Right lobe of liver (tissue), 6 donors: ENCODE data around the gene MED22. TPM values are rescaled to one million over a fixed set of nuclear protein-coding genes. Genes with fewer than 3 reads are reported as not detected.

Experiments used
- ATAC-seq, 4 donors: fragments of 200-7000 bp; cut with Tn5 transposase; one replicate each; pipeline ENCODE4 v1.9.1; 2020; ENCODE audit warnings: mild to moderate bottlenecking in 4 of 4, moderate library complexity in 4 of 4
- DNase-seq, 3 donors: peaks; one replicate each; pipeline ENCODE4 v3.0.0-alpha.2; 2020
- H3K27ac ChIP-seq, 3 donors: fragments of 200-600 bp; one replicate each; pipeline ENCODE4 v1.8.0; 2022
- H3K27me3 ChIP-seq, 2 donors: fragments of 200-600 bp; one replicate each; pipeline ENCODE4 v1.8.0; 2022
- H3K36me3 ChIP-seq, 4 donors: fragments of 200-600 bp; sonication (generic) in 1 of 4; one replicate each; pipeline versions ENCODE4 v1.5.1 to v1.8.0; 2017 to 2022; ENCODE audit warnings: control low read depth in 1 of 4
- H3K4me1 ChIP-seq, 4 donors: fragments of 200-600 bp; sonication (generic) in 1 of 4; one replicate each; pipeline versions ENCODE4 v1.5.1 to v1.8.0; 2017 to 2022; ENCODE audit warnings: control low read depth in 1 of 4
- H3K4me3 ChIP-seq, 3 donors: fragments of 200-600 bp; one replicate each; pipeline ENCODE4 v1.8.0; 2022
- H3K9me3 ChIP-seq, 4 donors: fragments of 200-600 bp; sonication (generic) in 1 of 4; one replicate each; pipeline versions ENCODE4 v1.5.1 to v1.8.0; 2017 to 2022; ENCODE audit warnings: control low read depth in 1 of 4
- POLR2A ChIP-seq: fragments of 450-650 bp; IDR thresholded peaks from one replicate; pipeline ENCODE4 v1.6.1; 2017; ENCODE audit warnings: antibody characterized with exemption, mild to moderate bottlenecking
- WGBS: methylation state at CpG from one replicate; pipeline ENCODE4 v1.1.6; 2018; ENCODE audit warnings: low coverage, low lambda C conversion rate; ENCODE audit not compliant: insufficient coverage; ENCODE audit errors: missing lambda C conversion rate; 5-methylcytosine and 5-hydroxymethylcytosine counted together
- intact Hi-C, 2 donors: fragments of 100-400 bp; cut with DNase I; formaldehyde crosslinking; loops; one replicate each; pipeline versions ENCODE4 v1.11.2 to v1.14.1; 2022
- total RNA-seq, 6 experiments: library from RNA; depleted of rRNA in 2 of 6; stranded (reverse); fragments of >200 nt in 2 of 6; fragmentation: NEBNext Ultra II Directional in 3 of 6; extraction: Animal tissue kit (Norgen Biotek cat#: 25700) in 3 of 6; gene quantifications; one replicate each; pipeline versions ENCODE4 v1.1.0 to v1.2.4, GENCODE V29; 2016 to 2023
- TF ChIP-seq, protein P1 (sequence below), 4 donors: fragments of 200-600 bp in 3 of 4; fragments of 450-650 bp in 1 of 4; IDR thresholded peaks; one replicate each; pipeline versions ENCODE4 v1.5.1 to v1.8.0; 2016 to 2022; ENCODE audit warnings: antibody characterized with exemption in 4 of 4, mild to moderate bottlenecking in 2 of 4
- donor health status: DM: no; HTN: yes; CAD: no.
- donor health status: DM: no; HTN: no; CAD: no.
- donor health status: DM: no; HTN: no; CAD: no.
- donor health status: DM: no; HTN: yes; CAD: no.
- donor health status: DM: no; HTN: yes; CAD: no.

Gene MED22
- total RNA-seq, 6 experiments from 2014 or later = 5.9 to 14.5 (median 8.1) TPM

DNA sequence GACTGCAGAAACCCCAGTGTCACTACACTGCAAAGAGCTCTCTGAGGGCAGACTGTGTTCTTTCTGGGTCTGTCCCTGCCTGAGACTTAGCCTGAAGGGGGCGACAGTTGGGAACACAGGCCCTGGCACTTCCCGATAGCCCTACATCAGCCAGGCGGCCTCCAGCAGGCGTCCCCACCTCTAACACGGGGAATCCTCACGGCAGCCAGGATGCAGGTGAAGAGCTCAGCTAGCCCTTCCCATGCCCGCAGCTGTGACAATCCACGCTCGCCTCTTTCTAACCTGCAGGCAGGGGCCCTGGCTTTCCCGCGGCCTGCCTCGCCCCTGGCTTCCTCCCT lies 5.9 kb downstream of the MED22 start:
- no peak for TF ChIP-seq POLR2A
- TF ChIP-seq, protein P1, sequence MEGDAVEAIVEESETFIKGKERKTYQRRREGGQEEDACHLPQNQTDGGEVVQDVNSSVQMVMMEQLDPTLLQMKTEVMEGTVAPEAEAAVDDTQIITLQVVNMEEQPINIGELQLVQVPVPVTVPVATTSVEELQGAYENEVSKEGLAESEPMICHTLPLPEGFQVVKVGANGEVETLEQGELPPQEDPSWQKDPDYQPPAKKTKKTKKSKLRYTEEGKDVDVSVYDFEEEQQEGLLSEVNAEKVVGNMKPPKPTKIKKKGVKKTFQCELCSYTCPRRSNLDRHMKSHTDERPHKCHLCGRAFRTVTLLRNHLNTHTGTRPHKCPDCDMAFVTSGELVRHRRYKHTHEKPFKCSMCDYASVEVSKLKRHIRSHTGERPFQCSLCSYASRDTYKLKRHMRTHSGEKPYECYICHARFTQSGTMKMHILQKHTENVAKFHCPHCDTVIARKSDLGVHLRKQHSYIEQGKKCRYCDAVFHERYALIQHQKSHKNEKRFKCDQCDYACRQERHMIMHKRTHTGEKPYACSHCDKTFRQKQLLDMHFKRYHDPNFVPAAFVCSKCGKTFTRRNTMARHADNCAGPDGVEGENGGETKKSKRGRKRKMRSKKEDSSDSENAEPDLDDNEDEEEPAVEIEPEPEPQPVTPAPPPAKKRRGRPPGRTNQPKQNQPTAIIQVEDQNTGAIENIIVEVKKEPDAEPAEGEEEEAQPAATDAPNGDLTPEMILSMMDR (IDR thresholded peaks at IDR 0.05) = no peak
- H3K9me3 ChIP-seq = no peaks in the 10 kb centered on the region
- no peak overlapping the region for H3K4me3 ChIP-seq
- 84% methylated on average over 5 of the region's 12 CpGs for WGBS
- H3K27me3 ChIP-seq = no peaks in the 10 kb centered on the region
- peak in 1 of 4 donors; percentile 8 for ATAC-seq
- peaks cover 0 to 9% (median 0%) of the 10 kb centered on the region in 4 donors for H3K4me1 ChIP-seq
- no peak for DNase-seq
- H3K27ac ChIP-seq = no peak overlapping the region
- peaks cover 0 to 23% (median 11%) of the 10 kb centered on the region in 4 donors for H3K36me3 ChIP-seq
- intact Hi-C loops = loop anchor here in 1 of 2 donors (10.0 kb wide), 1 partner anchor 143 kb away; no protein-coding TSS in a partner anchor

DNA sequence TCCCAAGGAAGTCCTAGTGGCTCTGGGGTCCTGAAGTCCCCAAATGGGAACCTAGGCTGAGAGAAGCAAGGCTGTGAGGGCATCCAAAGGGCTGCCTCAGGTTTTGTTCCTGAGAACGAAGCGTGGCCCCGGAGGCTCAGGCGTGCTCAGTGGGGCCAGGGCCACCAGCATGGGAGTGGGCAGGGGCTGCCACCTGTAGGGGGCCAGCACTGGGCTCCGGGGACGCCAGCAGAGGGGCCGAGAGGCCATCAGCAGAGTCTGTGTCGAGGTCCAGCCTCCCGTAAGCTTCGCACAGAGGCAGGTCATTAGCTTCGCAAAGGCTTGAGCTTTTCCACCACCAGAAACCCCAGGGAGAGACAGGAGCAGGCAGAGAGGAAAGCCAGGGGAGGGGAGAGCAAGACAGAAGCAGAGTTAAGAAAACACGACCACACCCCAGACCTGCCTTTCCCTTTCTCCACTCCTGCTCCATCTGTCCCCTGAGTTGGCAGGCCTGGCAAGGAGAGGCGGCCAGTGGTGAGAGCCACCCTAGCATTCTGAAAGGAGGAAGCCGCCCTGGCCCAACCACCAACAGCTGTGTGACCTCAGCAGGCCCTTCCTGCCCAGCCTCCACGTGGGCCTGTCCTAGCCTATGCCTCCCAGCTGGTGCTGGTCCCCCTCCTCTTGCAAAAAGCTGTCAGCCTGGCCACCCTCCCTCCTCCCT lies 6.4 kb downstream of the MED22 start:
- DNase-seq (peak in 1 of 3 donors; percentile 52), ATAC-seq (peak; percentile 36 to 76 (median 53))
- Histone ChIP-seq H3K4me3 (no peak overlapping the region), H3K9me3 (no peaks in the 10 kb centered on the region), H3K27me3 (no peaks in the 10 kb centered on the region), H3K4me1 (peaks cover 0 to 5% (median 2%) of the 10 kb centered on the region in 4 donors), H3K36me3 (peaks cover 0 to 23% (median 11%) of the 10 kb centered on the region in 4 donors), H3K27ac (no peak overlapping the region)
- WGBS = 40% methylated on average over 2 of the region's 15 CpGs
- no peak for TF ChIP-seq POLR2A
- TF ChIP-seq, protein P1 (IDR thresholded peaks at IDR 0.05) = no peak
- intact Hi-C loops = loop anchor here in 1 of 2 donors (10.0 kb wide), 1 partner anchor 143 kb away; no protein-coding TSS in a partner anchor

DNA sequence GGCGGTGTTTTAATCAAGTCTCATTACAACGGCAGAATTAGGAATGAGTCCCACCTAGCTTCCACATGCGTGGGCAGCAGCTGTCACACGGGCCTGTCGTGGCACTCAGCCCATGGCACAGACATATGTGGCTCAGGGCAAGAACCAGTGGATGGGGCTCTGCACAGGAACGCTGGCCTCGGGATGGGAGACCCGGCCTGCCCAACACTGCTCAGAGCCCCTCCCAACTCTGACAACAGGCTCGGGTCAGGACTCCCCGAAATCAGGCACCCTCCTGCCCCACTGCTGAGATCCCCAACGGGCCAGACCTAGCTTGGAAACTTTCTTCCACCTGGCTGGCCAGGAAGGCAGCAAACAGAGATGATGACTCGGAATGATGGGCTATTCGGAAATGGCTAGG lies 7.0 kb downstream of the MED22 start:
- Histone ChIP-seq H3K36me3 (peaks cover 0 to 23% (median 11%) of the 10 kb centered on the region in 4 donors), H3K27me3 (no peaks in the 10 kb centered on the region), H3K4me3 (no peak overlapping the region), H3K4me1 (peaks cover 0 to 8% (median 0%) of the 10 kb centered on the region in 4 donors), H3K9me3 (no peaks in the 10 kb centered on the region), H3K27ac (no peak overlapping the region)
- TF ChIP-seq, protein P1 (IDR thresholded peaks at IDR 0.05) = no peak
- TF ChIP-seq POLR2A = no peak
- no peak for ATAC-seq
- no peak for DNase-seq
- intact Hi-C loops = loop anchor here in 1 of 2 donors (10.0 kb wide), 1 partner anchor 144 kb away; no protein-coding TSS in a partner anchor
- WGBS = 100% methylated on average over 1 of the region's 13 CpGs

DNA sequence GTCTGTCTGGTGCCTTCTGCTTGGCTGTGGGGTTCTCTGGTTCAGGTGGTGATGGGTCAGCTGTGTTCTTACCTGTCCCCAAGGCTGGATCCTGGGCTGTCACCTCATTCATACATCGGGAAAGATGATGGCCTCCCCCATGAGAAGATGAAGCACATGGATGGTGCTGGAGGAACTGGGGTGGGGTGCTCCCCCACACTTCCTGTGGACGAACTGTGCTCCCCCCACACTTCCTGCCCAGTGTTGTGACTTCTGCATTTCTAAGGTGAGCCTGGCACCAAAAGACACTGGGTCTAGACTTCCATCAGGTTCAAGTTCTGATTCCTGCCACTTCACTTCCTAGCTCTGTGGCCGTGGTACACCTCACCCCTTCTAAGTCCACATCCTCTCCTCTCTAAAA lies 7.7 kb downstream of the MED22 start:
- H3K27ac ChIP-seq = no peak overlapping the region

More for the DNA sequence above, 7.7 kb downstream of the MED22 start:
- Histone ChIP-seq H3K36me3 (peaks cover 0 to 23% (median 11%) of the 10 kb centered on the region in 4 donors), H3K9me3 (no peaks in the 10 kb centered on the region), H3K4me1 (peaks cover 0 to 8% (median under 1%) of the 10 kb centered on the region in 4 donors), H3K4me3 (no peak overlapping the region), H3K27me3 (no peaks in the 10 kb centered on the region)
- no peak for TF ChIP-seq POLR2A
- TF ChIP-seq, protein P1 (IDR thresholded peaks at IDR 0.05) = no peak
- DNase-seq (no peak), ATAC-seq (no peak)
- intact Hi-C loops = loop anchor here in 1 of 2 donors (10.0 kb wide), 1 partner anchor 145 kb away; no protein-coding TSS in a partner anchor
- 38% methylated on average over 1 of the region's 3 CpGs for WGBS
